PC-9 (cell line): ENCODE results near the gene SMIM38. TPM values are rescaled to one million over a fixed set of nuclear protein-coding genes. Genes with fewer than 3 reads are reported as not detected.

Source experiments
- BruUV-seq: library from RNA; stranded (reverse); fragments of 400-500 nt; replicated peaks from 2 replicates; lab custom pipeline; 2021; lab: Mats Ljungman, UMichigan
- CTCF ChIA-PET: fragments of 300-600 bp; sonication (Branson Sonifier 250); formaldehyde crosslinking; loops from one replicate; lab custom pipeline; 2022; ENCODE audit warnings: antibody characterized with exemption; lab: Charles Lee
- POLR2A ChIA-PET: fragments of 300-600 bp; sonication (Branson Sonifier 250); formaldehyde crosslinking; loops from one replicate; lab custom pipeline; 2022; ENCODE audit warnings: antibody characterized with exemption; ENCODE audit not compliant: unreplicated experiment; lab: Charles Lee
- DNase-seq, 2 experiments: peaks; one replicate each; pipeline versions ENCODE4 v3.0.0 to v3.0.0-alpha.2; 2015 to 2022; ENCODE audit warnings: mixed read lengths in 1 of 2
- H2AFZ ChIP-seq: fragments of 200-600 bp; sonication (generic); 2 replicates; pipeline ENCODE4 v1.8.1; 2017; ENCODE audit warnings: antibody characterized with exemption
- H3F3A ChIP-seq: fragments of 200-600 bp; sonication (generic); 2 replicates; pipeline ENCODE4 v1.8.1; 2017; ENCODE audit warnings: antibody characterized with exemption, mild to moderate bottlenecking, low read depth; ENCODE audit not compliant: insufficient read depth
- H3K27ac ChIP-seq: fragments of 200-600 bp; sonication (generic); 2 replicates; pipeline ENCODE4 v1.6.1; 2016; ENCODE audit warnings: mixed run types
- H3K27me3 ChIP-seq: fragments of 200-600 bp; sonication (generic); 2 replicates; pipeline ENCODE4 v1.6.1; 2016; ENCODE audit warnings: low read depth, mixed run types; ENCODE audit not compliant: insufficient read depth
- H3K36me3 ChIP-seq: fragments of 200-600 bp; sonication (generic); 2 replicates; pipeline ENCODE4 v1.6.1; 2016; ENCODE audit warnings: low read depth, mixed run types
- H3K4me1 ChIP-seq: fragments of 200-600 bp; sonication (generic); replicated peaks from 2 replicates; pipeline ENCODE4 v1.6.1; 2016; ENCODE audit warnings: mixed run types; ENCODE audit not compliant: insufficient read depth
- H3K4me2 ChIP-seq: fragments of 200-600 bp; sonication (generic); 2 replicates; pipeline ENCODE4 v1.6.1; 2017; ENCODE audit warnings: mixed run types
- H3K4me3 ChIP-seq: fragments of 200-600 bp; sonication (generic); 2 replicates; pipeline ENCODE4 v1.6.1; 2016; ENCODE audit warnings: mixed run types
- H3K79me2 ChIP-seq: fragments of 200-600 bp; sonication (generic); 2 replicates; pipeline ENCODE4 v1.6.1; 2017; ENCODE audit warnings: low read depth, mixed run types
- H3K9me2 ChIP-seq: fragments of 200-600 bp; sonication (generic); 2 replicates; pipeline ENCODE4 v1.8.1; 2017; ENCODE audit warnings: mild to moderate bottlenecking; ENCODE audit not compliant: insufficient read depth
- H3K9me3 ChIP-seq: fragments of 200-600 bp; sonication (generic); 2 replicates; pipeline ENCODE4 v1.8.1; 2016; ENCODE audit warnings: low read depth; ENCODE audit not compliant: insufficient read depth
- H4K20me1 ChIP-seq: fragments of 200-600 bp; sonication (generic); 2 replicates; pipeline ENCODE4 v1.8.1; 2017; ENCODE audit not compliant: insufficient read depth
- CTCF ChIP-seq: fragments of 200-600 bp; sonication (generic); conservative IDR thresholded peaks from 2 replicates; pipeline ENCODE4 v1.6.1; 2017; ENCODE audit warnings: mixed run types, antibody characterized with exemption, mild to moderate bottlenecking, moderate library complexity
- EZH2 ChIP-seq: fragments of 200-600 bp; sonication (generic); IDR thresholded peaks from 2 replicates; pipeline ENCODE4 v1.8.0; 2017; ENCODE audit warnings: antibody characterized with exemption, low read depth
- intact Hi-C: fragments of 100-400 bp; cut with micrococcal nuclease; formaldehyde crosslinking; loops from one replicate; pipeline ENCODE4 v1.10.0; 2022; ENCODE audit not compliant: unreplicated experiment
- total RNA-seq: library from RNA; stranded (reverse); gene quantifications from 2 replicates; pipeline ENCODE4 v1.2.3, GENCODE V29; 2021

The SMIM38 gene
- total RNA-seq, 1 experiment from 2014 or later: 0.26 TPM

DNA sequence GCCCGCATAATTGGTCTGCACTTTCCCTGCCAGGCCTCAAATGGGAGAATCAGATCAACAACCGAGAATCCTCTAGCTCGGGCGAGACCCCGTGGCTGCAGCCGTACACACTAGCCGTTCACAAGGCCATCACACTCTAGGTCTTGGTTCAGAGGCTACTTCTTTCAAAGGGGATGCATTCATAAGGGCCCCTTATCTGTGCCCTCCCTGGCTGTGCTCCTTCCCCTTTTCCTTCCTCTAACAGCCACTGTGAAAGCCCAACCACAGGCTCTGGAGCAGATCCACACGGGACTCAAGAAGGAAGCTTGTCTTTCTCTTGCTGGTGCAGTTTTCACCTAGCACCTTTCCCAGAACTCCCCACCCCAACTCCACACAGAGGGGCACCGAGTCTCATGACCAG, 24.5 kb downstream of the SMIM38 start:
- intact Hi-C loops: no loop called here

GRCh38 chr11:69180726-69181125, 25.0 kb downstream of the SMIM38 start:
- H3K4me1 ChIP-seq: no peaks in the 10 kb centered on the region
- H3K4me3 ChIP-seq: no peak overlapping the region
- intact Hi-C loops: no loop called here
- ChIA-PET CTCF (no interaction called here), POLR2A (no interaction called here)
- no peak overlapping the region for H3K27ac ChIP-seq
- no TSS peak for BruUV-seq
- H2AFZ ChIP-seq: no peak overlapping the region
- no peaks in the 10 kb centered on the region for H3K36me3 ChIP-seq
- no peaks in the 10 kb centered on the region for H3K27me3 ChIP-seq
- H3K9me3 ChIP-seq: no peaks in the 10 kb centered on the region
- H4K20me1 ChIP-seq: no peaks in the 10 kb centered on the region
- H3K9me2 ChIP-seq: no peaks in the 10 kb centered on the region
- no peaks in the 10 kb centered on the region for H3F3A ChIP-seq
- TF ChIP-seq CTCF (no peak), EZH2 (no peak)
- no peak overlapping the region for H3K4me2 ChIP-seq
- no peaks in the 10 kb centered on the region for H3K79me2 ChIP-seq
- DNase-seq: no peak

More for the DNA sequence above, 24.5 kb downstream of the SMIM38 start:
- Histone ChIP-seq H2AFZ (no peak overlapping the region), H3K4me2 (no peak overlapping the region), H3K9me3 (no peaks in the 10 kb centered on the region), H3K9me2 (no peaks in the 10 kb centered on the region), H3K36me3 (no peaks in the 10 kb centered on the region), H4K20me1 (no peaks in the 10 kb centered on the region), H3K27me3 (no peaks in the 10 kb centered on the region), H3K79me2 (no peaks in the 10 kb centered on the region), H3K4me3 (no peak overlapping the region), H3K4me1 (no peaks in the 10 kb centered on the region), H3K27ac (no peak overlapping the region), H3F3A (no peaks in the 10 kb centered on the region)
- TF ChIP-seq CTCF (no peak), EZH2 (no peak)
- no peak for DNase-seq
- CTCF ChIA-PET: no interaction called here
- POLR2A ChIA-PET: no interaction called here
- BruUV-seq: no TSS peak

GRCh38 chr11:69183613-69184012, 27.9 kb downstream of the SMIM38 start:
- no peaks in the 10 kb centered on the region for H3F3A ChIP-seq
- H3K4me1 ChIP-seq: no peaks in the 10 kb centered on the region
- CTCF ChIA-PET: no interaction called here
- H3K4me3 ChIP-seq: no peak overlapping the region
- no peaks in the 10 kb centered on the region for H3K27me3 ChIP-seq
- no peak overlapping the region for H3K4me2 ChIP-seq
- BruUV-seq: no TSS peak
- H3K36me3 ChIP-seq: no peaks in the 10 kb centered on the region
- H3K9me2 ChIP-seq: no peaks in the 10 kb centered on the region
- POLR2A ChIA-PET: no interaction called here
- no peak overlapping the region for H3K27ac ChIP-seq
- no peak overlapping the region for H2AFZ ChIP-seq
- 0 out of 2 replicates have a peak, but pooled peaks cover 13% of the 10 kb centered on the region for H3K9me3 ChIP-seq
- TF ChIP-seq CTCF (no peak), EZH2 (no peak)
- DNase-seq: no peak
- intact Hi-C loops: no loop called here
- no peaks in the 10 kb centered on the region for H4K20me1 ChIP-seq
- no peaks in the 10 kb centered on the region for H3K79me2 ChIP-seq
